Kidney (tissue), 14 donors: ENCODE measurements around the gene ZNF830. TPM values are rescaled to one million over a fixed set of nuclear protein-coding genes. Genes with fewer than 3 reads are reported as not detected.

ENCODE experiments used
- DNase-seq, 5 donors: peaks; one replicate each; pipeline ENCODE4 v3.0.0-alpha.2; 2013 to 2020
- FAIRE-seq: peaks from 2 replicates; lab custom pipeline; 2012; peaks lifted over from hg19 to GRCh38; lab: Jason Lieb, UNC
- H3K27ac ChIP-seq, 2 donors: one replicate each; pipeline ENCODE4 v1.7.0; 2013; ENCODE audit warnings: low read depth in 2 of 2, low read length in 2 of 2, inconsistent platforms in 1 of 2
- H3K27me3 ChIP-seq: one replicate; pipeline ENCODE4 v1.7.1; 2013; ENCODE audit warnings: low read length, inconsistent platforms; ENCODE audit not compliant: control insufficient read depth, insufficient read depth
- H3K36me3 ChIP-seq, 3 donors: one replicate each; pipeline versions ENCODE4 v1.7.0 to v1.7.1; 2013; ENCODE audit warnings: low read length in 3 of 3, control low read depth in 1 of 3, inconsistent platforms in 1 of 3; ENCODE audit not compliant: insufficient read depth in 3 of 3, control insufficient read depth in 2 of 3
- H3K4me1 ChIP-seq, 3 donors: one replicate each; pipeline versions ENCODE4 v1.7.0 to v1.7.1; 2013; ENCODE audit warnings: low read length in 3 of 3, inconsistent platforms in 1 of 3, low read depth in 1 of 3; ENCODE audit not compliant: control insufficient read depth in 2 of 3, insufficient read depth in 2 of 3
- H3K4me3 ChIP-seq, 3 donors: one replicate each; pipeline versions ENCODE4 v1.7.0 to v1.8.1; 2013; ENCODE audit warnings: low read length in 3 of 3, control low read depth in 1 of 3, inconsistent platforms in 1 of 3
- H3K9ac ChIP-seq, 3 donors: one replicate each; pipeline versions ENCODE4 v1.7.0 to v1.7.1; 2013; ENCODE audit warnings: low read length in 3 of 3, control low read depth in 1 of 3, inconsistent platforms in 1 of 3
- H3K9me3 ChIP-seq, 3 donors: one replicate each; pipeline versions ENCODE4 v1.7.0 to v1.7.1; 2013; ENCODE audit warnings: low read length in 3 of 3, control low read depth in 1 of 3, inconsistent platforms in 1 of 3; ENCODE audit not compliant: control insufficient read depth in 2 of 3, insufficient read depth in 1 of 3
- CTCF ChIP-seq: IDR thresholded peaks from 3 replicates; pipeline ENCODE4 v1.5.1; 2012; ENCODE audit warnings: mild to moderate bottlenecking, moderate library complexity, borderline replicate concordance; ENCODE audit not compliant: insufficient read depth; ENCODE audit errors: extremely low read depth
- intact Hi-C: fragments of 100-400 bp; cut with DNase I; formaldehyde crosslinking; loops from one replicate; pipeline ENCODE4 v1.11.1; 2022
- polyA plus RNA-seq: library from polyadenylated mRNA; stranded (reverse); fragments of 350-450 nt; fragmentation: Illumina TruSeq; extraction: RNeasy Lipid Tissue Mini Kit (QIAGEN cat#74804); gene quantifications from one replicate; pipeline ENCODE4 v1.2.3, GENCODE V29; 2014; ENCODE audit warnings: low read depth, low replicate concordance; ENCODE audit not compliant: insufficient read depth
- total RNA-seq: library from RNA; stranded (reverse); fragmentation: NEBNext Ultra II Directional; extraction: Animal tissue kit (Norgen Biotek cat#: 25700); gene quantifications from one replicate; pipeline ENCODE4 v1.2.1, GENCODE V29; 2021
- donor health status: control.
- donor health status: control.
- donor health status: control.
- donor health status: control.
- donor health status: control.
- donor health status: DM: yes; HTN: yes; CAD: no.
- donor health status: Normal renal cell carcinoma (clear cell type).

Gene ZNF830
- total and polyA plus RNA-seq, 2 donors from 2014 or later, result 10.0 to 16.8 TPM

DNA sequence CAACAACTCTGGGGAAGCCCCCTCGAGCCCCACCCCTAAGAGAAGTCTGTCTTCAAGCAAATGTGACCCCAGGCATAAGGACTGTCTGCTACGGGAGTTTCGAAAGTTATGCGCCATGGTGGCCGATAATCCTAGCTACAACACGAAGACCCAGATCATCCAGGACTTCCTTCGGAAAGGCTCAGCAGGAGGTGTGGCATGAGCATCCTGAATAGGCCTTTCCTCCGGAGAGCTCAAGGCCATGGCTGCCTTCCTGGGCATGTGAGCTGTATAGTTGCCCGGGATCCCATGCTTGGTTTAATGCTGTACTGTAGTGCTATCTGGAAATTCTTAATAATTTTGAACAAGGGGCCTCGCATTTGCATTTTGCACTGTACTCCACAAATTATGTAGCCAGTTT lies 28.1 kb downstream of the ZNF830 start:
- Histone ChIP-seq H3K27ac (no peak overlapping the region), H3K4me3 (no peak overlapping the region), H3K27me3 (no peaks in the 10 kb centered on the region), H3K9ac (no peak overlapping the region), H3K9me3 (no peaks in the 10 kb centered on the region), H3K4me1 (no peaks in the 10 kb centered on the region), H3K36me3 (peaks cover 14 to 43% (median 30%) of the 10 kb centered on the region in 3 donors)
- intact Hi-C loops, result no loop called here
- no peak for TF ChIP-seq CTCF
- DNase-seq (no peak), FAIRE-seq (no peak)

DNA sequence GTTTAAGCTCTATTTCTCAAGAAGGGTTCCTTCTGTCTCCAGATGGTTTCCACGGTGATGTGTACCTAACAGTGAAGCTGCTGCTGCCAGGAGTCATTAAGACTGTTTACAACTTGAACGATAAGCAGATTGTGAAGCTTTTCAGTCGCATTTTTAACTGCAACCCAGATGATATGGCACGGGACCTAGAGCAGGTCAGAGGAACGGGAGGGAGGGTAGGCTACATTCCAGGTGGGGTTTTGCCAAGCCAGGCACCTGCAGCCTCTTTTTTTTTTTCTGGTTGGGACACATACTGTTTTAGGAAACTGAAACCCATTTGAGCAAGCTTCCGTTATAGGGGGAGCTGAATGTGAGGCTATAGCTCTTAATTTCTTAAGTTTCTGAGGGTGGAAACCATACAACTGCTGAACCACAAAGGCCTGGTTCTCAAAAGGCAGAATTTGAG lies 29.6 kb downstream of the ZNF830 start:
- no peak overlapping the region for H3K9ac ChIP-seq
- no peak for TF ChIP-seq CTCF
- peaks cover 14 to 47% (median 30%) of the 10 kb centered on the region in 3 donors for H3K36me3 ChIP-seq
- intact Hi-C loops, result loop anchor here (10.0 kb wide), 1 partner anchor 124 kb away; the partner anchor contains the start of gene RAD51D
- FAIRE-seq (no peak), DNase-seq (no peak)
- H3K9me3 ChIP-seq, result no peaks in the 10 kb centered on the region
- H3K27me3 ChIP-seq, result no peaks in the 10 kb centered on the region
- H3K4me3 ChIP-seq, result no peak overlapping the region
- no peaks in the 10 kb centered on the region for H3K4me1 ChIP-seq
- H3K27ac ChIP-seq, result no peak overlapping the region

DNA sequence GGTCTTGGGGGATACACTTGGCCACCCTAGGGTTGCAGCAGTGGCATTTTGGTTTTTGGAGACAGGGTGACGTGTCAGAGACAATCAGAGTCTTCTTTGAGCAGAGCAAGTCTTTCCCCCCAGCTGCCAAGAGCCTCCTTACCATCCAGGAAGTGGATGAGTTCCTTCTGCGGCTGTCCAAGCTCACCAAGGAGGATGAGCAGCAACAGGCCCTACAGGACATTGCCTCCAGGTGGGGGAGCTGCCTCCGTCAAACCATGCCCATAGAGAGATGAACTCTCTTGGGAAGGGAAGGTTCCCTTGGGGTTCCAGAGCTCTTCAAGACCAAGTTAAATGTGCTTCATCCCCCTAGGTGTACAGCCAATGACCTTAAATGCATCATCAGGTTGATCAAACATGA lies 30.3 kb downstream of the ZNF830 start:
- H3K4me1 ChIP-seq, result no peaks in the 10 kb centered on the region
- DNase-seq (no peak), FAIRE-seq (no peak)
- H3K27ac ChIP-seq, result no peak overlapping the region
- H3K9ac ChIP-seq, result no peak overlapping the region
- peaks cover 14 to 54% (median 30%) of the 10 kb centered on the region in 3 donors for H3K36me3 ChIP-seq
- H3K9me3 ChIP-seq, result no peaks in the 10 kb centered on the region
- no peaks in the 10 kb centered on the region for H3K27me3 ChIP-seq
- intact Hi-C loops, result loop anchor here (10.0 kb wide), 1 partner anchor 123 kb away; the partner anchor contains the start of gene RAD51D
- no peak for TF ChIP-seq CTCF
- H3K4me3 ChIP-seq, result no peak overlapping the region

DNA sequence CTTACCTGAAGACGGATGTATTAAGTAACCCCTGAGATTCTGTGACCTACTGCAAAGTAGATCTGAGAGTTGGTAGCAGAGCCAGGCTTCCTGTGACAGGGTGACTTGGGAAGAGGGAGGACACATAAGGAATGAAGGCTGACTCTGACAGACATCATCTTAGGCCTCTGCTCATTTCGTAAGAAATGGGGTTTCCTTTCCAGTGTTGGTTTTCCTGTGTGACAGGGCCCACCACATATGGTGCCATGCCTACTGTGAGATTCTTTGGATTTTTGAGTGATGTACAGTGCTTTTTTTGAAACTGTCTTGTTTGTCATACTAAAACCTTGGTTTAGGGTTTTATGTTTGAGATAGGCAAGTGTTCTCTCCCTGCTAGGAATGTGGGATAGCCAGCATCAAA lies 31.7 kb downstream of the ZNF830 start:
- H3K9ac ChIP-seq, result no peak overlapping the region
- peaks cover 11 to 49% (median 27%) of the 10 kb centered on the region in 3 donors for H3K36me3 ChIP-seq
- H3K4me1 ChIP-seq, result peaks cover 0 to 9% (median 7%) of the 10 kb centered on the region in 3 donors
- TF ChIP-seq CTCF, result no peak
- no peaks in the 10 kb centered on the region for H3K27me3 ChIP-seq
- intact Hi-C loops, result loop anchor here (10.0 kb wide), 1 partner anchor 122 kb away; the partner anchor contains the start of gene RAD51D
- no peak for FAIRE-seq
- no peak overlapping the region for H3K27ac ChIP-seq
- DNase-seq, result no peak
- H3K4me3 ChIP-seq, result no peak overlapping the region
- no peaks in the 10 kb centered on the region for H3K9me3 ChIP-seq
